Measurements from ENCODE around the gene TXNDC2. TPM values are rescaled to one million over a fixed set of nuclear protein-coding genes. Genes with fewer than 3 reads are reported as not detected.

Gene TXNDC2
- total and polyA plus RNA-seq, 2 donors (not counting 1 experiment from before 2014, with no cell fraction given): 0.15 TPM; not detected in 1

DNA sequence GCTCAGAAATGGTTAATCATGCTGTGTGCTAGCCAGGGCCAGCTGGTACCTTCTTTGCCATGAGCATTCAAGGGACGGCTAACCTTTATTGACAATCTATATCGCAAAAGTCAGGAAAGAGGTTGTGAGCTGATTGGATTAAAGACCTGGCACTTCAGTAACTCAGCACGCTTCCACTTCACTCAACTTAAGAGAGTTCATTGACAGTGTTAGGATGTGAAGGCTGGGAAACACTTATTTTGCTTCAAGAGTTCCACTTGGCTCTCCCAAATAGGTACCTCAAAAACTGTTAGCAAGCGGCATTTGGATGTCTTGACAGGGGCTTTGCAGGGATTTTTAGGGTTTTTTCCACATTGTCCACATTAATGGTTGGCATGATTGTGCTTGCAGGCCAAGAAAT, 25.1 kb upstream of the TXNDC2 start:
- Histone ChIP-seq H3K9me3 (ENCODE audit: control insufficient read depth, insufficient read depth, low read depth, low read length) (no peaks in the 10 kb centered on the region), H3K4me1 (ENCODE audit: control insufficient read depth, extremely low read depth, insufficient read depth, low read length) (no peaks in the 10 kb centered on the region), H3K4me2 (ENCODE audit: extremely low read depth, insufficient read depth, low read length) (no peak overlapping the region), H3K27me3 (ENCODE audit: control insufficient read depth, insufficient read depth, low read length) (no peaks in the 10 kb centered on the region), H3K27ac (ENCODE audit: insufficient read depth, low read length) (no peak overlapping the region), H2AFZ (ENCODE audit: low read length) (no peak overlapping the region), H4K20me1 (ENCODE audit: control insufficient read depth, extremely low read depth, insufficient read depth, low read length) (no peaks in the 10 kb centered on the region), H3K9ac (ENCODE audit: insufficient read depth, low read length) (no peak overlapping the region), H3K79me2 (ENCODE audit: control insufficient read depth, insufficient read depth, low read length) (no peaks in the 10 kb centered on the region), H3K4me3 (replicated peaks in 1 of 4; ENCODE audit: control extremely low read depth in 1 of 4, insufficient read depth in 1 of 4, low read depth in 3 of 4, low read length in 4 of 4) (no peak overlapping the region), H3K36me3 (ENCODE audit: control insufficient read depth, insufficient read depth, low read length) (no peaks in the 10 kb centered on the region)
- TF ChIP-seq EZH2 (IDR thresholded peaks at IDR 0.05; ENCODE audit: low read length, missing control alignments): no peak
- TF ChIP-seq, protein P1, sequence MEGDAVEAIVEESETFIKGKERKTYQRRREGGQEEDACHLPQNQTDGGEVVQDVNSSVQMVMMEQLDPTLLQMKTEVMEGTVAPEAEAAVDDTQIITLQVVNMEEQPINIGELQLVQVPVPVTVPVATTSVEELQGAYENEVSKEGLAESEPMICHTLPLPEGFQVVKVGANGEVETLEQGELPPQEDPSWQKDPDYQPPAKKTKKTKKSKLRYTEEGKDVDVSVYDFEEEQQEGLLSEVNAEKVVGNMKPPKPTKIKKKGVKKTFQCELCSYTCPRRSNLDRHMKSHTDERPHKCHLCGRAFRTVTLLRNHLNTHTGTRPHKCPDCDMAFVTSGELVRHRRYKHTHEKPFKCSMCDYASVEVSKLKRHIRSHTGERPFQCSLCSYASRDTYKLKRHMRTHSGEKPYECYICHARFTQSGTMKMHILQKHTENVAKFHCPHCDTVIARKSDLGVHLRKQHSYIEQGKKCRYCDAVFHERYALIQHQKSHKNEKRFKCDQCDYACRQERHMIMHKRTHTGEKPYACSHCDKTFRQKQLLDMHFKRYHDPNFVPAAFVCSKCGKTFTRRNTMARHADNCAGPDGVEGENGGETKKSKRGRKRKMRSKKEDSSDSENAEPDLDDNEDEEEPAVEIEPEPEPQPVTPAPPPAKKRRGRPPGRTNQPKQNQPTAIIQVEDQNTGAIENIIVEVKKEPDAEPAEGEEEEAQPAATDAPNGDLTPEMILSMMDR (conservative IDR thresholded peaks at IDR 0.05 in 1 of 2, IDR thresholded peaks at IDR 0.05 in 1 of 2; ENCODE audit: low read depth in 1 of 2, low read length in 2 of 2): no peak
- no peak for DNase-seq (ENCODE audit: low read depth in 2 of 2)

DNA sequence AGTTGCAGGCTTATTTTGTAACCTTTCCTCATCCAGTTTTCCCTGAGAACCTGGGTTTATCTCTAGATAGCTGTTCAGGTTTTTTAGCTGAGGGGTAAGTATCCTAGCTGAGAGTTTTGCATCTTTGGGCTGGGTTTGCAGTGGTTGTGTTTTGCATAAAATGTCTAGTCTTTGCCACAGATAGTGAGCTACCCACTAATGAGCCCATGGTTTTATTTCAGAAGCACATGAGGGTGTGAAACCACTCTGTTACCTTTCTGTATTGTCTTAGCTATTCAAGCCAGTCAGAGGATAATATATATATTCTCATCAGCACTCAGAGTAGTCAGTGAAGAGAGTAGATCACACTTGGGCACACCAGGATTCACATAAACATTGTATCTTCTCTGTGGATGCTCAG, 24.6 kb upstream of the TXNDC2 start:
- no peak overlapping the region for H2AFZ ChIP-seq (ENCODE audit: low read length)
- H3K4me1 ChIP-seq (ENCODE audit: control insufficient read depth, extremely low read depth, insufficient read depth, low read length): no peaks in the 10 kb centered on the region
- DNase-seq (ENCODE audit: low read depth in 2 of 2): no peak
- no peak overlapping the region for H3K9ac ChIP-seq (ENCODE audit: insufficient read depth, low read length)
- H3K79me2 ChIP-seq (ENCODE audit: control insufficient read depth, insufficient read depth, low read length): no peaks in the 10 kb centered on the region
- H3K4me2 ChIP-seq (ENCODE audit: extremely low read depth, insufficient read depth, low read length): no peak overlapping the region
- H3K4me3 ChIP-seq (replicated peaks in 1 of 4; ENCODE audit: control extremely low read depth in 1 of 4, insufficient read depth in 1 of 4, low read depth in 3 of 4, low read length in 4 of 4): no peak overlapping the region
- TF ChIP-seq, protein P1 (conservative IDR thresholded peaks at IDR 0.05 in 1 of 2, IDR thresholded peaks at IDR 0.05 in 1 of 2; ENCODE audit: low read depth in 1 of 2, low read length in 2 of 2): no peak
- no peak for TF ChIP-seq EZH2 (IDR thresholded peaks at IDR 0.05; ENCODE audit: low read length, missing control alignments)
- no peaks in the 10 kb centered on the region for H3K9me3 ChIP-seq (ENCODE audit: control insufficient read depth, insufficient read depth, low read depth, low read length)
- H3K27ac ChIP-seq (ENCODE audit: insufficient read depth, low read length): no peak overlapping the region
- no peaks in the 10 kb centered on the region for H3K36me3 ChIP-seq (ENCODE audit: control insufficient read depth, insufficient read depth, low read length)
- no peaks in the 10 kb centered on the region for H4K20me1 ChIP-seq (ENCODE audit: control insufficient read depth, extremely low read depth, insufficient read depth, low read length)
- H3K27me3 ChIP-seq (ENCODE audit: control insufficient read depth, insufficient read depth, low read length): no peaks in the 10 kb centered on the region

- no peak for TF ChIP-seq EZH2 (IDR thresholded peaks at IDR 0.05; ENCODE audit: low read length, missing control alignments)
- TF ChIP-seq, protein P1 (conservative IDR thresholded peaks at IDR 0.05 in 1 of 2, IDR thresholded peaks at IDR 0.05 in 1 of 2; ENCODE audit: low read depth in 1 of 2, low read length in 2 of 2): no peak
- Histone ChIP-seq H4K20me1 (ENCODE audit: control insufficient read depth, extremely low read depth, insufficient read depth, low read length) (no peaks in the 10 kb centered on the region), H3K79me2 (ENCODE audit: control insufficient read depth, insufficient read depth, low read length) (no peaks in the 10 kb centered on the region), H3K36me3 (ENCODE audit: control insufficient read depth, insufficient read depth, low read length) (no peaks in the 10 kb centered on the region), H3K9ac (ENCODE audit: insufficient read depth, low read length) (no peak overlapping the region), H3K27ac (ENCODE audit: insufficient read depth, low read length) (no peak overlapping the region), H2AFZ (ENCODE audit: low read length) (no peak overlapping the region), H3K4me2 (ENCODE audit: extremely low read depth, insufficient read depth, low read length) (no peak overlapping the region), H3K4me1 (ENCODE audit: control insufficient read depth, extremely low read depth, insufficient read depth, low read length) (no peaks in the 10 kb centered on the region), H3K4me3 (replicated peaks in 1 of 4; ENCODE audit: control extremely low read depth in 1 of 4, insufficient read depth in 1 of 4, low read depth in 3 of 4, low read length in 4 of 4) (no peak overlapping the region), H3K9me3 (ENCODE audit: control insufficient read depth, insufficient read depth, low read depth, low read length) (no peaks in the 10 kb centered on the region), H3K27me3 (ENCODE audit: control insufficient read depth, insufficient read depth, low read length) (no peaks in the 10 kb centered on the region)
- peak in 1 of 2 donors; percentile 14 for DNase-seq (ENCODE audit: low read depth in 2 of 2)
Observed at GRCh38 chr18:9861933-9862332, 23.8 kb upstream of the TXNDC2 start.
